Activated CD8-positive, alpha-beta memory T cell treated with anti-CD3 and anti-CD28 coated beads, Interleukin-2, amount 50 U/mL, for 4 hours (primary cell): Measurements from ENCODE around the gene TIMM10.

ENCODE experiments used
- DNase-seq: peaks from one replicate; pipeline ENCODE4 v3.0.0-alpha.2; 2020

TIMM10 gene

GRCh38 chr11:57530596-57531507, at the start of gene TIMM10:
Gene TIMM10 (minus strand): TSS chr11:57530754. CDS start chr11:57530189, 565 bp downstream.
- DNase-seq: peak; percentile 91

- DNase-seq: no peak
These were observed 43.5 kb upstream of the TIMM10 start for GRCh38 chr11:57574061-57574460.

- no peak for DNase-seq
These were observed 41.1 kb upstream of the TIMM10 start for GRCh38 chr11:57571606-57572005.

GRCh38 chr11:57568330-57568766, 37.8 kb upstream of the TIMM10 start:
- peak; percentile 90 for DNase-seq

GRCh38 chr11:57567515-57568329, 37.2 kb upstream of the TIMM10 start, which contains the start of gene UBE2L6:
Gene UBE2L6 (minus strand): TSS chr11:57567672. CDS start chr11:57567611, 61 bp downstream.
- peak; percentile 70 for DNase-seq

- DNase-seq: peak; percentile 41
These were observed 36.5 kb upstream of the TIMM10 start for GRCh38 chr11:57566905-57567514.

GRCh38 chr11:57566005-57566904, 35.7 kb upstream of the TIMM10 start:
- DNase-seq: no peak

- DNase-seq: no peak
These were observed 32.0 kb upstream of the TIMM10 start for GRCh38 chr11:57562596-57562995.

- no peak for DNase-seq
These were observed 29.6 kb upstream of the TIMM10 start for GRCh38 chr11:57560146-57560545.

GRCh38 chr11:57556041-57556440, 25.5 kb upstream of the TIMM10 start:
- no peak for DNase-seq

GRCh38 chr11:57555393-57555792, 24.8 kb upstream of the TIMM10 start:
- DNase-seq: no peak

GRCh38 chr11:57552479-57552878, 21.9 kb upstream of the TIMM10 start:
- DNase-seq: no peak

- no peak for DNase-seq
These were observed 21.4 kb upstream of the TIMM10 start for GRCh38 chr11:57551941-57552340.

GRCh38 chr11:57549983-57550382, 19.4 kb upstream of the TIMM10 start:
- no peak for DNase-seq

- no peak for DNase-seq
These were observed 17.4 kb upstream of the TIMM10 start for GRCh38 chr11:57547854-57548377.

GRCh38 chr11:57546869-57547475, 16.4 kb upstream of the TIMM10 start:
- DNase-seq: no peak

GRCh38 chr11:57546451-57546850, 15.9 kb upstream of the TIMM10 start:
- no peak for DNase-seq

- DNase-seq: no peak
These were observed 15.3 kb upstream of the TIMM10 start for GRCh38 chr11:57545883-57546282.

- no peak for DNase-seq
These were observed 14.0 kb upstream of the TIMM10 start for GRCh38 chr11:57544566-57544965.

- no peak for DNase-seq
These were observed 13.0 kb upstream of the TIMM10 start for GRCh38 chr11:57543593-57543992.

- no peak for DNase-seq
These were observed 12.0 kb upstream of the TIMM10 start for GRCh38 chr11:57542582-57542981.
